Mucosa of rectum (tissue), 2 donors: ENCODE measurements around the gene FAAP24.
A peak's percentile ranks its signal among the peaks of the same experiment; 100 is the strongest.
"Not testable (repeated sequence)": the region's sequence is repeated elsewhere in the genome, so short reads cannot be mapped to it uniquely, and the experiment has no call there.

Experiments
- H3K27ac ChIP-seq, 2 donors: one replicate each; pipeline ENCODE4 v1.7.0; 2013; ENCODE audit warnings: inconsistent platforms in 2 of 2, low read depth in 2 of 2, low read length in 2 of 2
- H3K27me3 ChIP-seq, 2 donors: one replicate each; pipeline ENCODE4 v1.7.0; 2013; ENCODE audit warnings: low read length in 2 of 2; ENCODE audit not compliant: control insufficient read depth in 2 of 2, insufficient read depth in 2 of 2
- H3K36me3 ChIP-seq, 2 donors: one replicate each; pipeline ENCODE4 v1.7.0; 2013; ENCODE audit warnings: low read length in 2 of 2; ENCODE audit not compliant: control insufficient read depth in 2 of 2, insufficient read depth in 2 of 2
- H3K4me1 ChIP-seq, 2 donors: one replicate each; pipeline ENCODE4 v1.7.0; 2013; ENCODE audit warnings: low read length in 2 of 2, mild to moderate bottlenecking in 1 of 2; ENCODE audit not compliant: control insufficient read depth in 2 of 2, insufficient read depth in 2 of 2
- H3K4me3 ChIP-seq, 2 donors: one replicate each; pipeline ENCODE4 v1.7.0; 2013; ENCODE audit warnings: low read length in 2 of 2
- H3K9ac ChIP-seq, 2 donors: one replicate each; pipeline ENCODE4 v1.7.0; 2013; ENCODE audit warnings: low read length in 2 of 2, low read depth in 1 of 2, mild to moderate bottlenecking in 1 of 2
- H3K9me3 ChIP-seq, 2 donors: one replicate each; pipeline ENCODE4 v1.7.0; 2013; ENCODE audit warnings: low read length in 2 of 2; ENCODE audit not compliant: control insufficient read depth in 2 of 2
- donor health status: healthy.
- donor health status: Normal muscosa, but diverticular disease.

FAAP24 gene

DNA sequence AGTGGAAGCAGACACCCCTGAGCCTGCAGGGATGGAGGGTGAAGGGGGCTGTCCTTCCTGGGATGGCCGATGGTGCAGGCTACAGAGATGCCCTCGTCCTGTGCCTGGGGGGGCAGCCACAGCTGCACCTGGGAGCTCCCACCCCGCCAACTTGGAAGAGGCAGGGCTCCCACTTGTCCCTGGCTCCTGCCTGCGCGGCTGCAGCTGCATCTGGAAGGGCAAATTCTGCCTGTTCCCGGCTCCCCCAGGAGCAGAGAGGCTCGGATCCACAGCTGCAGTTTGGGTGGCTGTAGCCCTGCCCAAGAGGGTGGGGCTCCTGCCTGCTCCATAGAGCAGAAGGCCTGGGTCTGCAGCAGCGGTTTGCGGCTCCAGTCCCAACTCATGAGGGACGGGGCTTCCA, 2.5 kb upstream of the FAAP24 start:
- H3K4me3 ChIP-seq: no peak overlapping the region
- peaks cover 6 to 10% of the 10 kb centered on the region in 2 donors for H3K4me1 ChIP-seq
- H3K36me3 ChIP-seq: peaks cover 0 to 6% of the 10 kb centered on the region in 2 donors
- H3K9me3 ChIP-seq: no peaks in the 10 kb centered on the region
- no peak overlapping the region for H3K9ac ChIP-seq
- H3K27me3 ChIP-seq: no peaks in the 10 kb centered on the region
- H3K27ac ChIP-seq: no peak overlapping the region

DNA sequence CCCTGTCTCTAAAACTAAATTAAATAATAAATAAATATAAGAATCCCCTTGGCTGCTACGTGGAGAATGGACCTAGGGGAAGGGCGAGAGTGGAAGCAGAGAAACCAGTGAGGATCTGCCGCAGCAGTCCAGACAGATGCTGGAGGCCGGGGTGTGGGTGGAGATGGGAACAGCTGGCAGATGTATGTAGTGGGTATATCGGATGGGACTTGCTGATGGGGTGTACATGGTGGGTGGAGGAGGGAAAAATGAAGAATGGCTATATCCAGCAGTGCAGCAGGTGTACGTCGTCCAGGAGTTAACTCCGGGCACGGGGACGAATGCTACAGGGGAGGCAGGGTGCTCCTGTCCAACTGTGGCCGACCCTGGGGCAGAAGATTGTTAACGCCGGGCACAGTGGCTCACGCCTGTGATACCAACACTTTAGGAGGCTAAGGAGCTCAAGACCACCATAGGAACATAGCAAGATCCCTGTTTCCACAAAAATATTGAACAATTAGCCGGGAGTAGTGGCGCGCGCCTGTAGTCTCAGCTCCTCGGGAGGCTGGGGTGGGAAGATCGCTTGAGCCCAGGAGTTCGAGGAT, 938 bp upstream of the FAAP24 start:
- peak overlapping the region; percentile 63 to 76 for H3K9ac ChIP-seq
- H3K9me3 ChIP-seq: no peaks in the 10 kb centered on the region
- H3K36me3 ChIP-seq: peaks cover 0 to 2% of the 10 kb centered on the region in 2 donors
- no peak overlapping the region for H3K27ac ChIP-seq
- no peaks in the 10 kb centered on the region for H3K27me3 ChIP-seq
- peaks cover 6 to 10% of the 10 kb centered on the region in 2 donors for H3K4me1 ChIP-seq
- peak overlapping the region; percentile 85 to 93 for H3K4me3 ChIP-seq

DNA sequence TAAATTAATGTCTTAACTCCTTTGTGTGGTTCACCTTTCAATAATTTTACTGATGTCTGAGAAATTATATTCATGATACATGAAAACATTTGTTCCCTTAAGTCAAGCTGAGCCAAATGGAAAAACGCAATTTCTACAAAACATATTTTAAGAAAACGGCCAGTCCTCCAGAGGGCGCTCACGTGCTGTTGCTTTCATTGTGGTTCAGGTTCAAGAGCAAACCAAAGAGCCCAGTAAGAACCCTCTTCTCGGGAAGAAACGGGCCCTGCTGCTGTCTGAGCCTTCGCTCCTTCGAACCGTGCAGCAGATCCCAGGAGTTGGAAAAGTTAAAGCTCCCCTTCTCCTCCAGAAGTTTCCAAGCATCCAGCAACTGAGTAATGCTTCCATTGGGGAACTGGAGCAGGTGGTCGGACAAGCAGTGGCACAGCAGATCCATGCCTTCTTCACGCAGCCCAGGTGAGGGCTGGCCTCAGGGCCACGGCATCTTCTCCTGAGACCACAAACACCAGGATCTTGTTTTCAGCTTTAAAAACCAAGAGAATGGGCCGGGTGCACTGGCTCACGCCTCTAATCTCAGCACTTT, 4.3 kb downstream of the FAAP24 start:
- Histone ChIP-seq H3K27ac (peak overlapping the region; percentile 56 to 67), H3K36me3 (peaks cover 10 to 11% of the 10 kb centered on the region in 2 donors), H3K4me1 (peaks cover 7 to 13% of the 10 kb centered on the region in 2 donors), H3K4me3 (no peak overlapping the region), H3K27me3 (no peaks in the 10 kb centered on the region), H3K9ac (no peak overlapping the region), H3K9me3 (no peaks in the 10 kb centered on the region)

DNA sequence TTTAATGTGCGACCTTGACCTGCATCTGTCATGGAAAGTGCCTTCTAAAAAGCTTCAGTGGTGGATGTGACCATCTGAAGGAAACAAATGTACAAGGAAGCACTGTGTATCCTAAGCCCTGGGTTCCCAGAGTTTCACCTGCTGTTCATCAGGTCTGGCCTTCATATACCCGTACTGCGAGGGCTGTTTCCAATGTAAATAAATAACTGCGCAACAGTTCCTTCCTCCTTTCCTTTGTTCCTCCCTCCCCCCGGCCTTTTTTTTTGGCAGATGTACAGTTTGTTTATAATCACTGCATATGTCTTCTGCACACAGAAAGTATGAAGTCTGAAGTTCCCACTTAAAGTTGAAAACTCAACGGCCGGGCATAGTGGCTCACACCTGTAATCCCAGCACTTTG, 5.2 kb downstream of the FAAP24 start:
- H3K27me3 ChIP-seq: no peaks in the 10 kb centered on the region
- peaks cover 5 to 12% of the 10 kb centered on the region in 2 donors for H3K4me1 ChIP-seq
- peak overlapping the region; percentile 56 to 67 for H3K27ac ChIP-seq
- H3K9ac ChIP-seq: peak overlapping the region in 1 of 2 donors; percentile 5
- H3K9me3 ChIP-seq: no peaks in the 10 kb centered on the region
- peaks cover 10 to 11% of the 10 kb centered on the region in 2 donors for H3K36me3 ChIP-seq
- no peak overlapping the region for H3K4me3 ChIP-seq

DNA sequence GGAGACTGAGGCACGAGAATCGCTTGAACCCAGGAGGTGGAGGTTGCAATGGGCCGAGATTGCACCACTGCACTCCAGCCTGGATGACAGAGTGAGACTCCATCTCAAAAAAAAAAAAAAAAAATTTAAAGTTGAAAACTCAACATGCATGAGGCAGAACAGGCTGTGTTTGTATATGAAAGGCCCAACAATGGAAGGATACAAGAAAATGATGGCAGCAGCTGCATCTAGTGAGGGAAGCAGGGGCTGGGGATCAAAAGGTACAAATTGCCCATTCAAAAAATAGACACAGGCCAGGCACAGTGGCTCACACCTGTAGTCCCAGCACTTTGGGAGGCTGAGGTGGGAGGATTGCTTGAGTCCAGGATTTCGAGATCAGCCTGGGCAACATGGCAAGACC, 5.8 kb downstream of the FAAP24 start:
- peak overlapping the region in 1 of 2 donors; percentile 56 for H3K27ac ChIP-seq
- not testable (repeated sequence) for H3K4me3 ChIP-seq, H3K9me3 ChIP-seq, H3K9ac ChIP-seq, H3K27me3 ChIP-seq
- H3K4me1 ChIP-seq: peaks cover 3 to 12% of the 10 kb centered on the region in 2 donors
- H3K36me3 ChIP-seq: peaks cover 10 to 11% of the 10 kb centered on the region in 2 donors

DNA sequence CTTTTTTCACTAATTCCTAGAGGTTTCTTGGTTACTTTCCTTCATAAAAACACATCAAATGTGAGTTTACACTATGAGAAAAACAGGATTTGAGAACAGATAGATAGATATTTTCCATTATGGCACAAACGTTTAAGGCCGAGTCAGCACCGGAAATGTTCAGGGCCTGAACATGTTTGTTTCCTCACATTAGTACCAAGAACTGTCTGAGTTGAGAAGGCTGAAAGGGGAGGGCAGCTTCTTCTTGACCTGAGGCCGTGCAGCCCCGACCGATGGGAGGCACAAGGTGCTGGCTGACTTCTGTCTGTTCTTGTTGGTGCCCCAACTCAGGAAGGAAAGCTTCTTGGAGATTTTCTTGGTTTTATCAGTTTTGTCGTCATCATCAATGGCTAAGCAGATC, 7.8 kb downstream of the FAAP24 start:
- Histone ChIP-seq H3K36me3 (peaks cover 10 to 12% of the 10 kb centered on the region in 2 donors), H3K4me1 (peaks cover 3 to 12% of the 10 kb centered on the region in 2 donors)
- not testable (repeated sequence) for H3K9ac ChIP-seq, H3K27ac ChIP-seq, H3K9me3 ChIP-seq, H3K4me3 ChIP-seq, H3K27me3 ChIP-seq

DNA sequence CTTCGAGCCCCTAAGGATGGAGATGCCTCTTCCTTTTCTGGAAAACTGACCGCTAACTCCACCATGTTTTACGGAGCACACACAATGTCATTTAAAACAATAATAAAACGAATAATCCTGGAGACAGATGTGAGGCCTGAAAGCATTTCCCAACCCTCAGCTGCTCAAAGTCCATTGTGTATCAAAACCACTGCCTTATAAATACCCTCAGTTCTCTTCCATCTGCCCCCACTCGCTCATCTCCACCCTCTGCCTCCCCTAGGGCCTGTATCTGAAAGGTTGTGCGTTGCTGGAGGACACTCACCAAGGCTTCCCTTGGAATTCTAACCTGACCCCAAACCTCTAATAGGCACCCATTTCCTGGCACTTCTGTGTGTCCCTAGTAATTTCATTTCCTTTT, 10.4 kb downstream of the FAAP24 start:
- not testable (repeated sequence) for H3K9ac ChIP-seq, H3K27me3 ChIP-seq, H3K4me3 ChIP-seq, H3K4me1 ChIP-seq, H3K27ac ChIP-seq, H3K9me3 ChIP-seq
- H3K36me3 ChIP-seq: peaks cover 9 to 14% of the 10 kb centered on the region in 2 donors

DNA sequence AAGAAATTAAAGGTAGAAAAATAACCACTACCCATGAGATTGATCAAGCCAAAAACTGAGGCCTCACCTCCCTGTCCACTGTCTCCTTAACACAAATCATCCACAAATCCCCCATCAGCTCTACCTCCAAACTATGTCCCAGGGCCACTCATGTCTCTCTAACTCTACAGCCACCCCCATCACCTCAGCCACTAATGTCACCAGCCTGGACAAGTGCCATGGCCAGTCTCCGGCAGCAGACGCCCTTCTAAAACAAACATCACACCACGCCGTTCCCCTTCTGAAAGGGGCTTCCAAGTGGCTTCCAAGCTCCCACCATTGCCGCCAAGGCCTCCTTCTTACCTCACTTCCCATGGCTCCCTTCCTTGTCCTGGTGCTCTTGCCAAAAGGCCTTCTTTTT, 16.2 kb downstream of the FAAP24 start:
- H3K9me3 ChIP-seq, H3K4me1 ChIP-seq, H3K27ac ChIP-seq, H3K4me3 ChIP-seq, H3K27me3 ChIP-seq, H3K9ac ChIP-seq: not testable (repeated sequence)
- H3K36me3 ChIP-seq: peaks cover 20 to 24% of the 10 kb centered on the region in 2 donors

DNA sequence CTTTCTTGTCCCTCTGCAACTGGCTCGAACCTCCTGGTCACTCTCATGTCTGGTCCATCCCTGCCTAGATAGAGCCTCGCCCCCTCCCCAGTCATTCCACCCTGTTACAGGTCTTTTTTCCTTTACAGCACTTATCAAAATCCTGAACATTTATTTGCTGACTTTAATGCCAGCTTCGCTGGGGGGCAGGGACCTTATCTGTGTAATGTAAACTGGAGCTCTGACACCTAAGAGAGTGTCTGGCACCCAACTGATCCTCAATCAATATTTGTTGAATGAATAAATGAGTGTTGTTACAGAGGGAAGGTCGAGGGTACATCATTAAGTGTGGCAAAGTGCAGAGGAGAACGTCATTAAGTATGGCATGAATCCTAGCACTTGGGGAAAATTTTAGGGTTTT, 16.7 kb downstream of the FAAP24 start:
- Histone ChIP-seq H3K27ac (no peak overlapping the region), H3K9ac (no peak overlapping the region), H3K36me3 (peaks cover 20 to 25% of the 10 kb centered on the region in 2 donors), H3K9me3 (no peaks in the 10 kb centered on the region), H3K4me1 (no peaks in the 10 kb centered on the region), H3K4me3 (no peak overlapping the region), H3K27me3 (no peaks in the 10 kb centered on the region)

DNA sequence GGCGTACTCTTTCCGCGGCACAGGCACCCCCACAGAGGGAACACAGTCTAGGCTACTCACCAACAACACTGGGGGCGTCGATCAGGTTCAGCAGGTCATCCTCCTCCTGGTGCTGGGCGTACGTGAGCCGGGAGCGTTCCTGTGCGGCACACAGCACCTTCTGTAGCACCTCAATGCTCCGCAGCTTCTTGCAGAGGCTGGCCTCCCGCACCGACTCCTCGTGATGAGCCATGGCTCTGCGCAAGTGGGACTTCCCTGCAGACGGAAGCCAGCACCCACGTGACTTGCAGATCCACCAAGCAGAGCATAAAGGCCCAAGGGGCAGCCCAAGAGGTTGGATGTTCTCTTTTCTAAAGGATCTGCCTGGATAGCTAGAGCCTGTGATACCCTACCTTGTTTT, 23.9 kb downstream of the FAAP24 start:
- not testable (repeated sequence) for H3K9ac ChIP-seq, H3K9me3 ChIP-seq, H3K4me1 ChIP-seq, H3K27me3 ChIP-seq, H3K27ac ChIP-seq, H3K4me3 ChIP-seq
- H3K36me3 ChIP-seq: peaks cover 20 to 34% of the 10 kb centered on the region in 2 donors
